ENCODE data around the gene CASP8AP2. TPM values are rescaled to one million over a fixed set of nuclear protein-coding genes. Genes with fewer than 3 reads are reported as not detected.

The CASP8AP2 gene
- total and polyA plus RNA-seq, 2 experiments from 2014 or later: 31.3 to 75.5 TPM

DNA sequence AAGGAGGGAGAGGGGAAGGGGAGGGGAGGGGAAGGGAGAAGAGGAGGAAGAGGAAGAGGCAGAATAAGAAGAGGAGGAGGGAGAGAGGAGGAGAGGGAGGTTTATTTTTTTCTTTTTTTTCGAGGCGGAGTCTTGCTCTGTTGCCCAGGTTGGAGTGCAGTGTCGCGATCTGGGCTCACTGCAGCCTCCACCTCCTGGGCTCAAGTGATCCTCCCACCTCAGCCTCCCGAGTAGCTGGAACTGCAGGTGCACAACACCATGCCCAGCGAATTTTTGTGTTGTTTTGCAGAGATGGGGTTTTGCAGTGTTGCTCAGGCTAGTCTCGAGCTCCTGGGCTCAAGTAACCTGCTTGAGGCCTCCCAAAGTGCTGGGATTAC is 58.4 kb downstream of the CASP8AP2 start (continued):
- TF ChIP-seq, protein P1, sequence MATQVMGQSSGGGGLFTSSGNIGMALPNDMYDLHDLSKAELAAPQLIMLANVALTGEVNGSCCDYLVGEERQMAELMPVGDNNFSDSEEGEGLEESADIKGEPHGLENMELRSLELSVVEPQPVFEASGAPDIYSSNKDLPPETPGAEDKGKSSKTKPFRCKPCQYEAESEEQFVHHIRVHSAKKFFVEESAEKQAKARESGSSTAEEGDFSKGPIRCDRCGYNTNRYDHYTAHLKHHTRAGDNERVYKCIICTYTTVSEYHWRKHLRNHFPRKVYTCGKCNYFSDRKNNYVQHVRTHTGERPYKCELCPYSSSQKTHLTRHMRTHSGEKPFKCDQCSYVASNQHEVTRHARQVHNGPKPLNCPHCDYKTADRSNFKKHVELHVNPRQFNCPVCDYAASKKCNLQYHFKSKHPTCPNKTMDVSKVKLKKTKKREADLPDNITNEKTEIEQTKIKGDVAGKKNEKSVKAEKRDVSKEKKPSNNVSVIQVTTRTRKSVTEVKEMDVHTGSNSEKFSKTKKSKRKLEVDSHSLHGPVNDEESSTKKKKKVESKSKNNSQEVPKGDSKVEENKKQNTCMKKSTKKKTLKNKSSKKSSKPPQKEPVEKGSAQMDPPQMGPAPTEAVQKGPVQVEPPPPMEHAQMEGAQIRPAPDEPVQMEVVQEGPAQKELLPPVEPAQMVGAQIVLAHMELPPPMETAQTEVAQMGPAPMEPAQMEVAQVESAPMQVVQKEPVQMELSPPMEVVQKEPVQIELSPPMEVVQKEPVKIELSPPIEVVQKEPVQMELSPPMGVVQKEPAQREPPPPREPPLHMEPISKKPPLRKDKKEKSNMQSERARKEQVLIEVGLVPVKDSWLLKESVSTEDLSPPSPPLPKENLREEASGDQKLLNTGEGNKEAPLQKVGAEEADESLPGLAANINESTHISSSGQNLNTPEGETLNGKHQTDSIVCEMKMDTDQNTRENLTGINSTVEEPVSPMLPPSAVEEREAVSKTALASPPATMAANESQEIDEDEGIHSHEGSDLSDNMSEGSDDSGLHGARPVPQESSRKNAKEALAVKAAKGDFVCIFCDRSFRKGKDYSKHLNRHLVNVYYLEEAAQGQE (IDR thresholded peaks at IDR 0.05; ENCODE audit: unreplicated experiment): no peak
- TF ChIP-seq ZNF331 (CRISPR knock-in tag; IDR thresholded peaks at IDR 0.05; ENCODE audit: low read depth) (no peak), JUNB (IDR thresholded peaks at IDR 0.05; ENCODE audit: unreplicated experiment) (no peak), NANOG (IDR thresholded peaks at IDR 0.05; ENCODE audit: borderline replicate concordance) (no peak)
- TF ChIP-seq, protein P2, sequence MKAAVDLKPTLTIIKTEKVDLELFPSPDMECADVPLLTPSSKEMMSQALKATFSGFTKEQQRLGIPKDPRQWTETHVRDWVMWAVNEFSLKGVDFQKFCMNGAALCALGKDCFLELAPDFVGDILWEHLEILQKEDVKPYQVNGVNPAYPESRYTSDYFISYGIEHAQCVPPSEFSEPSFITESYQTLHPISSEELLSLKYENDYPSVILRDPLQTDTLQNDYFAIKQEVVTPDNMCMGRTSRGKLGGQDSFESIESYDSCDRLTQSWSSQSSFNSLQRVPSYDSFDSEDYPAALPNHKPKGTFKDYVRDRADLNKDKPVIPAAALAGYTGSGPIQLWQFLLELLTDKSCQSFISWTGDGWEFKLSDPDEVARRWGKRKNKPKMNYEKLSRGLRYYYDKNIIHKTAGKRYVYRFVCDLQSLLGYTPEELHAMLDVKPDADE (IDR thresholded peaks at IDR 0.05): no peak

GRCh38 chr6:89888871-89889270 is 59.2 kb downstream of the CASP8AP2 start:
- H3K27ac Mint-ChIP-seq: no peak overlapping the region
- H3K36me3 Mint-ChIP-seq (ENCODE audit: low read depth): no peaks in the 10 kb centered on the region; the same call in 2 of the 3 replicates
- H3K4me1 ChIP-seq (ENCODE audit: insufficient read depth): peaks cover 18% of the 10 kb centered on the region
- H3K27ac ChIP-seq (ENCODE audit: low read depth): no peak overlapping the region
- peaks cover 14% of the 10 kb centered on the region for H3K27me3 Mint-ChIP-seq (ENCODE audit: insufficient read depth, low read depth, poor library complexity)
- H4K20me1 ChIP-seq (replicated peaks; ENCODE audit: insufficient read depth): no peaks in the 10 kb centered on the region
- no peak overlapping the region for H2AFZ ChIP-seq
- no peaks in the 10 kb centered on the region; the same call in 2 of the 3 replicates for H3K9me3 Mint-ChIP-seq
- no peak overlapping the region for H3K4me3 ChIP-seq
- no peak overlapping the region for H3K4me3 Mint-ChIP-seq
- no peak for DNase-seq (ENCODE audit: low spot score)
- H3K79me2 ChIP-seq (replicated peaks; ENCODE audit: insufficient read depth): no peaks in the 10 kb centered on the region
- no peak for ATAC-seq
- peaks cover 12% of the 10 kb centered on the region; the same call in 1 of the 2 replicates for H3K27me3 ChIP-seq (ENCODE audit: insufficient read depth)
- peaks cover 13% of the 10 kb centered on the region for H3K4me1 Mint-ChIP-seq
- H3K9me2 ChIP-seq (ENCODE audit: insufficient read depth): no peaks in the 10 kb centered on the region
- H3K4me2 ChIP-seq: no peak overlapping the region
- 0 out of 2 replicates have a peak, but pooled peaks cover 6% of the 10 kb centered on the region for H3F3A ChIP-seq (replicated peaks; ENCODE audit: low read depth)
- H3K36me3 ChIP-seq (ENCODE audit: insufficient read depth): no peaks in the 10 kb centered on the region
- TF ChIP-seq, protein P3, sequence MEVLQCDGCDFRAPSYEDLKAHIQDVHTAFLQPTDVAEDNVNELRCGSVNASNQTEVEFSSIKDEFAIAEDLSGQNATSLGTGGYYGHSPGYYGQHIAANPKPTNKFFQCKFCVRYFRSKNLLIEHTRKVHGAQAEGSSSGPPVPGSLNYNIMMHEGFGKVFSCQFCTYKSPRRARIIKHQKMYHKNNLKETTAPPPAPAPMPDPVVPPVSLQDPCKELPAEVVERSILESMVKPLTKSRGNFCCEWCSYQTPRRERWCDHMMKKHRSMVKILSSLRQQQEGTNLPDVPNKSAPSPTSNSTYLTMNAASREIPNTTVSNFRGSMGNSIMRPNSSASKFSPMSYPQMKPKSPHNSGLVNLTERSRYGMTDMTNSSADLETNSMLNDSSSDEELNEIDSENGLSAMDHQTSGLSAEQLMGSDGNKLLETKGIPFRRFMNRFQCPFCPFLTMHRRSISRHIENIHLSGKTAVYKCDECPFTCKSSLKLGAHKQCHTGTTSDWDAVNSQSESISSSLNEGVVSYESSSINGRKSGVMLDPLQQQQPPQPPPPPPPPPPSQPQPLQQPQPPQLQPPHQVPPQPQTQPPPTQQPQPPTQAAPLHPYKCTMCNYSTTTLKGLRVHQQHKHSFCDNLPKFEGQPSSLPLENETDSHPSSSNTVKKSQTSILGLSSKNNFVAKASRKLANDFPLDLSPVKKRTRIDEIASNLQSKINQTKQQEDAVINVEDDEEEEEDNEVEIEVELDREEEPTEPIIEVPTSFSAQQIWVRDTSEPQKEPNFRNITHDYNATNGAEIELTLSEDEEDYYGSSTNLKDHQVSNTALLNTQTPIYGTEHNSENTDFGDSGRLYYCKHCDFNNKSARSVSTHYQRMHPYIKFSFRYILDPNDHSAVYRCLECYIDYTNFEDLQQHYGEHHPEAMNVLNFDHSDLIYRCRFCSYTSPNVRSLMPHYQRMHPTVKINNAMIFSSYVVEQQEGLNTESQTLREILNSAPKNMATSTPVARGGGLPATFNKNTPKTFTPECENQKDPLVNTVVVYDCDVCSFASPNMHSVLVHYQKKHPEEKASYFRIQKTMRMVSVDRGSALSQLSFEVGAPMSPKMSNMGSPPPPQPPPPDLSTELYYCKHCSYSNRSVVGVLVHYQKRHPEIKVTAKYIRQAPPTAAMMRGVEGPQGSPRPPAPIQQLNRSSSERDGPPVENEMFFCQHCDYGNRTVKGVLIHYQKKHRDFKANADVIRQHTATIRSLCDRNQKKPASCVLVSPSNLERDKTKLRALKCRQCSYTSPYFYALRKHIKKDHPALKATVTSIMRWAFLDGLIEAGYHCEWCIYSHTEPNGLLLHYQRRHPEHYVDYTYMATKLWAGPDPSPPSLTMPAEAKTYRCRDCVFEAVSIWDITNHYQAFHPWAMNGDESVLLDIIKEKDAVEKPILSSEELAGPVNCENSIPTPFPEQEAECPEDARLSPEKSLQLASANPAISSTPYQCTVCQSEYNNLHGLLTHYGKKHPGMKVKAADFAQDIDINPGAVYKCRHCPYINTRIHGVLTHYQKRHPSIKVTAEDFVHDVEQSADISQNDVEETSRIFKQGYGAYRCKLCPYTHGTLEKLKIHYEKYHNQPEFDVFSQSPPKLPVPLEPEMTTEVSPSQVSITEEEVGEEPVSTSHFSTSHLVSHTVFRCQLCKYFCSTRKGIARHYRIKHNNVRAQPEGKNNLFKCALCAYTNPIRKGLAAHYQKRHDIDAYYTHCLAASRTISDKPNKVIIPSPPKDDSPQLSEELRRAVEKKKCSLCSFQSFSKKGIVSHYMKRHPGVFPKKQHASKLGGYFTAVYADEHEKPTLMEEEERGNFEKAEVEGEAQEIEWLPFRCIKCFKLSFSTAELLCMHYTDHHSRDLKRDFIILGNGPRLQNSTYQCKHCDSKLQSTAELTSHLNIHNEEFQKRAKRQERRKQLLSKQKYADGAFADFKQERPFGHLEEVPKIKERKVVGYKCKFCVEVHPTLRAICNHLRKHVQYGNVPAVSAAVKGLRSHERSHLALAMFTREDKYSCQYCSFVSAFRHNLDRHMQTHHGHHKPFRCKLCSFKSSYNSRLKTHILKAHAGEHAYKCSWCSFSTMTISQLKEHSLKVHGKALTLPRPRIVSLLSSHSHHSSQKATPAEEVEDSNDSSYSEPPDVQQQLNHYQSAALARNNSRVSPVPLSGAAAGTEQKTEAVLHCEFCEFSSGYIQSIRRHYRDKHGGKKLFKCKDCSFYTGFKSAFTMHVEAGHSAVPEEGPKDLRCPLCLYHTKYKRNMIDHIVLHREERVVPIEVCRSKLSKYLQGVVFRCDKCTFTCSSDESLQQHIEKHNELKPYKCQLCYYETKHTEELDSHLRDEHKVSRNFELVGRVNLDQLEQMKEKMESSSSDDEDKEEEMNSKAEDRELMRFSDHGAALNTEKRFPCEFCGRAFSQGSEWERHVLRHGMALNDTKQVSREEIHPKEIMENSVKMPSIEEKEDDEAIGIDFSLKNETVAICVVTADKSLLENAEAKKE (CRISPR knock-in tag; IDR thresholded peaks at IDR 0.05): no peak
- TF ChIP-seq STAT1 (IDR thresholded peaks at IDR 0.05; ENCODE audit: unreplicated experiment) (no peak), ZNF331 (CRISPR knock-in tag; IDR thresholded peaks at IDR 0.05; ENCODE audit: low read depth) (no peak), JUNB (IDR thresholded peaks at IDR 0.05; ENCODE audit: unreplicated experiment) (no peak), EZH2 (IDR thresholded peaks at IDR 0.05; ENCODE audit: low read depth, unreplicated experiment) (no peak), ZNF114 (CRISPR knock-in tag; IDR thresholded peaks at IDR 0.05) (no peak)
- TF ChIP-seq, protein P1 (IDR thresholded peaks at IDR 0.05; ENCODE audit: unreplicated experiment): no peak
